ENCODE results near the gene ANXA5. TPM values are rescaled to one million over a fixed set of nuclear protein-coding genes. Genes with fewer than 3 reads are reported as not detected.
"Not testable (repeated sequence)": the region's sequence is repeated elsewhere in the genome, so short reads cannot be mapped to it uniquely, and the experiment has no call there.

ANXA5 gene
- total and polyA plus RNA-seq, 12 donors = 90.8 to 285 (median 115) TPM

GRCh38 chr4:121666091-121666679 lies 30.6 kb downstream of the ANXA5 start:
- Histone ChIP-seq H3K4me3 (no peak overlapping the region), H3K27ac (no peak overlapping the region), H3K9me3 (no peaks in the 10 kb centered on the region), H3K4me1 (peaks cover 0 to 6% (median 0%) of the 10 kb centered on the region in 9 donors), H3K27me3 (no peaks in the 10 kb centered on the region), H3K36me3 (peaks cover 0 to 81% (median 34%) of the 10 kb centered on the region in 9 donors)
- ATAC-seq = peak in 1 of 8 donors; percentile 18
- no peak for DNase-seq
- intact Hi-C loops (cut with DNase I) = no loop called here
- TF ChIP-seq, protein P1, sequence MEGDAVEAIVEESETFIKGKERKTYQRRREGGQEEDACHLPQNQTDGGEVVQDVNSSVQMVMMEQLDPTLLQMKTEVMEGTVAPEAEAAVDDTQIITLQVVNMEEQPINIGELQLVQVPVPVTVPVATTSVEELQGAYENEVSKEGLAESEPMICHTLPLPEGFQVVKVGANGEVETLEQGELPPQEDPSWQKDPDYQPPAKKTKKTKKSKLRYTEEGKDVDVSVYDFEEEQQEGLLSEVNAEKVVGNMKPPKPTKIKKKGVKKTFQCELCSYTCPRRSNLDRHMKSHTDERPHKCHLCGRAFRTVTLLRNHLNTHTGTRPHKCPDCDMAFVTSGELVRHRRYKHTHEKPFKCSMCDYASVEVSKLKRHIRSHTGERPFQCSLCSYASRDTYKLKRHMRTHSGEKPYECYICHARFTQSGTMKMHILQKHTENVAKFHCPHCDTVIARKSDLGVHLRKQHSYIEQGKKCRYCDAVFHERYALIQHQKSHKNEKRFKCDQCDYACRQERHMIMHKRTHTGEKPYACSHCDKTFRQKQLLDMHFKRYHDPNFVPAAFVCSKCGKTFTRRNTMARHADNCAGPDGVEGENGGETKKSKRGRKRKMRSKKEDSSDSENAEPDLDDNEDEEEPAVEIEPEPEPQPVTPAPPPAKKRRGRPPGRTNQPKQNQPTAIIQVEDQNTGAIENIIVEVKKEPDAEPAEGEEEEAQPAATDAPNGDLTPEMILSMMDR (IDR thresholded peaks at IDR 0.05) = no peak

DNA sequence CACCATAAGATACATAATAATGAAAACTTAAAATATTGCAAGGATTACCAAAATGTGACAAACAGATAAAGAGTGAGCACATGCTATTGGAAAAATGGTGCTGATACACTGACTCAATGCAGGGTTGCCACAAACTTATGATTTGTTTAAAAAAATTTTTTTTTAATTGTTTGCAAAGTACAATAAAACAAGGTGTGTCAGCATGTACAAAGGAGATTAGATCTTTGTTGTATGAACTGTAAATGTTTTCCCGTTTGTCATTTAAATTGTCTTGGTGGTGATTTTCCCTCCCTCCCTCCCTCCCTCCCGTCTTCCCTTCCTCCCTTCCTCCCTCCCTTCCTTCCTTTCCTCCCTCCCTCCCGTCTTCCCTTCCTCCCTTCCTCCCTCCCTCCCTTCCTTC lies 31.4 kb downstream of the ANXA5 start:
- intact Hi-C loops (cut with DNase I) = no loop called here

DNA sequence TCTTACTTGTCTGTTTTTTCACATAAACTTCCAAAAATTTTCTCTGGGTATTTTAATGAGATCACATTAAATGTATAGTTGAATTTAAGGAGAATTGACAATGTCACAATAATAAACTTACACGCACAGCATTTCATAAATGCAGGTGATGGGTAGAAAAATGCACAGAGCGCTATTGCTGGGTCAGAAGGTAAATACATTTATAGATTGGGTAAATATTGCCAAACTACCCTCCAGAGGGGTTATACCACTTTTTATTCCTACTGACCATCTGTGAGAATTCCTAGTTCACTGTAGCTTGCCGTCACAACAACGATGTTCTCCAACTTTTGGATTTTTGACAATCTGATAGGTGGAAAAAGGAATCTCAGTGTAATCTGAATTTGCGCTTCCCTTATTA lies 34.6 kb downstream of the ANXA5 start:
- Histone ChIP-seq H3K9me3 (no peaks in the 10 kb centered on the region), H3K36me3 (peaks cover 0 to 41% (median 10%) of the 10 kb centered on the region in 9 donors), H3K27me3 (no peaks in the 10 kb centered on the region), H3K4me3 (no peak overlapping the region), H3K27ac (no peak overlapping the region), H3K4me1 (peaks cover 0 to 6% (median 0%) of the 10 kb centered on the region in 9 donors)
- DNase-seq (no peak), ATAC-seq (no peak)
- intact Hi-C loops (cut with DNase I) = no loop called here
- TF ChIP-seq, protein P1 (IDR thresholded peaks at IDR 0.05) = no peak
- WGBS, 2 donors = 86 to 88% methylated on average over 5 of the region's 5 CpGs

More for the DNA sequence above, 31.4 kb downstream of the ANXA5 start:
- no peak for DNase-seq
- no peak overlapping the region for H3K27ac ChIP-seq
- H3K36me3 ChIP-seq = peaks cover 0 to 73% (median 30%) of the 10 kb centered on the region in 9 donors
- H3K27me3 ChIP-seq = no peaks in the 10 kb centered on the region
- peaks cover 0 to 6% (median 0%) of the 10 kb centered on the region in 9 donors for H3K4me1 ChIP-seq
- H3K4me3 ChIP-seq = no peak overlapping the region
- no peak for ATAC-seq
- no peaks in the 10 kb centered on the region for H3K9me3 ChIP-seq
- TF ChIP-seq, protein P1 (IDR thresholded peaks at IDR 0.05) = no peak
- WGBS, 2 donors = 40 to 64% methylated on average over 3 of the region's 3 CpGs

- H3K27me3 ChIP-seq; H3K4me1 ChIP-seq; H3K4me3 ChIP-seq; ATAC-seq; H3K9me3 ChIP-seq; H3K27ac ChIP-seq; intact Hi-C loops (cut with DNase I); DNase-seq: not testable (repeated sequence)
- 85 to 86% methylated on average over 10 of the region's 10 CpGs for WGBS, 2 donors
- H3K36me3 ChIP-seq = peaks cover 0 to 25% (median 6%) of the 10 kb centered on the region in 9 donors
Measured at GRCh38 chr4:121660175-121660933, 36.4 kb downstream of the ANXA5 start.

Measured in heart right ventricle (tissue), 16 donors.